HCT116 (cell line): ENCODE measurements around the gene IL1RN. TPM values are rescaled to one million over a fixed set of nuclear protein-coding genes. Genes with fewer than 3 reads are reported as not detected.

ENCODE experiments used
- ATAC-seq: fragments of 200-7000 bp; cut with Tn5 transposase; 2 replicates; pipeline ENCODE4 v1.9.1; 2020; ENCODE audit warnings: mild to moderate bottlenecking, moderate library complexity
- BruUV-seq: library from RNA; stranded (reverse); fragments of 400-500 nt; replicated peaks from 2 replicates; lab custom pipeline; 2021; lab: Mats Ljungman, UMichigan
- CTCF ChIA-PET: fragments of 300-600 bp; sonication (Branson Sonifier 250); formaldehyde crosslinking; loops from one replicate; lab custom pipeline; 2021; ENCODE audit warnings: antibody characterized with exemption; lab: Charles Lee
- POLR2A ChIA-PET: fragments of 300-600, 350-600 bp; sonication (Branson Sonifier 250); formaldehyde crosslinking; loops from one replicate; lab custom pipeline; 2021; ENCODE audit warnings: antibody characterized with exemption; lab: Charles Lee
- RAD21 ChIA-PET, 2 experiments: fragments of 300-600 bp; sonication (Branson Sonifier 250); formaldehyde crosslinking; loops; one replicate each; lab custom pipeline; 2023; ENCODE audit warnings: low total read pairs in 2 of 2; ENCODE audit not compliant: uncharacterized antibody in 2 of 2, unreplicated experiment in 2 of 2, low non-redundant PET in 1 of 2; lab: Charles Lee
- DNase-seq: peaks from one replicate; pipeline ENCODE4 v3.0.0-alpha.2; 2010; ENCODE audit warnings: low read depth, low spot score
- H2AFZ ChIP-seq: fragments of 200-600 bp; shearing (Covaris generic), sonication (generic); 2 replicates; pipeline ENCODE4 v1.6.1; 2017; ENCODE audit warnings: low read depth, mixed run types, mixed read lengths, antibody characterized with exemption, low read length; ENCODE audit not compliant: poor library complexity, severe bottlenecking
- H3K27ac ChIP-seq: 2 replicates; pipeline ENCODE4 v1.5.1; 2012; ENCODE audit warnings: low read depth, low read length
- H3K27me3 ChIP-seq: fragments of 200-600 bp; sonication (generic); 2 replicates; pipeline ENCODE4 v1.6.1; 2016; ENCODE audit warnings: mixed run types, low read length, mixed read lengths; ENCODE audit not compliant: insufficient read depth
- H3K36me3 ChIP-seq, 2 experiments: fragments of 200-500 bp in 1 of 2; fragments of 200-600 bp in 1 of 2; sonication (Bioruptor generic) in 1 of 2; sonication (generic) in 1 of 2; 2 replicates each; pipeline versions ENCODE4 v1.5.1 to v1.6.1; 2014 to 2016; ENCODE audit warnings: low read length in 2 of 2, inconsistent platforms in 1 of 2, mixed read lengths in 1 of 2, mixed run types in 1 of 2; ENCODE audit not compliant: insufficient read depth in 2 of 2, control insufficient read depth in 1 of 2
- H3K4me1 ChIP-seq, 2 experiments: fragments of 200-600 bp in 1 of 2; sonication (generic) in 1 of 2; 2 replicates each; pipeline versions ENCODE4 v1.5.1 to v1.6.1; 2012 to 2017; ENCODE audit warnings: low read length in 2 of 2, inconsistent platforms in 1 of 2, mild to moderate bottlenecking in 1 of 2, mixed read lengths in 1 of 2, mixed run types in 1 of 2, moderate library complexity in 1 of 2; ENCODE audit not compliant: insufficient read depth in 2 of 2, control insufficient read depth in 1 of 2
- H3K4me2 ChIP-seq: fragments of 200-600 bp; sonication (generic); 2 replicates; pipeline ENCODE4 v1.6.1; 2017; ENCODE audit warnings: mixed run types, low read length, mixed read lengths
- H3K4me3 ChIP-seq, 2 experiments: fragments of 200-600 bp in 1 of 2; sonication (generic) in 1 of 2; replicated peaks in 1 of 2; 2 replicates each; pipeline ENCODE4 v1.5.1; 2011 to 2016; ENCODE audit warnings: low read length in 2 of 2, control low read depth in 1 of 2, low read depth in 1 of 2, mild to moderate bottlenecking in 1 of 2, mixed read lengths in 1 of 2, mixed run types in 1 of 2
- H3K79me2 ChIP-seq: fragments of 200-600 bp; sonication (generic); 2 replicates; pipeline ENCODE4 v1.6.1; 2017; ENCODE audit warnings: mild to moderate bottlenecking, mixed run types, low read length, moderate library complexity, mixed read lengths; ENCODE audit not compliant: insufficient read depth
- H3K9ac ChIP-seq: fragments of 200-600 bp; sonication (generic); 2 replicates; pipeline ENCODE4 v1.6.1; 2016; ENCODE audit warnings: low read length, mixed read lengths
- H3K9me2 ChIP-seq: fragments of 200-600 bp; sonication (generic), shearing (Covaris generic); 2 replicates; pipeline ENCODE4 v1.6.1; 2017; ENCODE audit warnings: mixed run types, mild to moderate bottlenecking, moderate library complexity; ENCODE audit not compliant: insufficient read depth
- H3K9me3 ChIP-seq, 2 experiments: fragments of 200-500 bp in 1 of 2; fragments of 200-600 bp in 1 of 2; sonication (Bioruptor generic) in 1 of 2; sonication (generic) in 1 of 2; 2 replicates each; pipeline ENCODE4 v1.6.1; 2014 to 2017; ENCODE audit warnings: low read length in 2 of 2, mixed read lengths in 2 of 2, inconsistent platforms in 1 of 2, low read depth in 1 of 2, mild to moderate bottlenecking in 1 of 2, mixed run types in 1 of 2, moderate library complexity in 1 of 2; ENCODE audit not compliant: control insufficient read depth in 1 of 2, insufficient read depth in 1 of 2
- H4K20me1 ChIP-seq: fragments of 200-600 bp; sonication (generic), shearing (Covaris generic); 2 replicates; pipeline ENCODE4 v1.6.1; 2017; ENCODE audit warnings: mixed run types, mild to moderate bottlenecking, moderate library complexity; ENCODE audit not compliant: insufficient read depth
- CTCF ChIP-seq, 3 experiments: fragments of 200-600 bp in 1 of 3; sonication (generic) in 1 of 3; IDR thresholded peaks in 2 of 3; conservative IDR thresholded peaks in 1 of 3; 2 replicates each; pipeline ENCODE4 v1.5.1; 2012 to 2017; ENCODE audit warnings: low read depth in 2 of 3, low read length in 2 of 3, antibody characterized with exemption in 1 of 3, borderline replicate concordance in 1 of 3, control low read depth in 1 of 3, mild to moderate bottlenecking in 1 of 3, mixed read lengths in 1 of 3, mixed run types in 1 of 3, moderate library complexity in 1 of 3; ENCODE audit not compliant: insufficient read depth in 1 of 3
- ELF1 ChIP-seq: IDR thresholded peaks from 2 replicates; pipeline ENCODE4 v1.6.1; 2012; ENCODE audit warnings: low read depth, borderline replicate concordance
- EZH2 ChIP-seq: fragments of 200-600 bp; sonication (generic); IDR thresholded peaks from 2 replicates; pipeline ENCODE4 v1.6.1; 2017; ENCODE audit warnings: antibody characterized with exemption, mixed run types
- EZH2phosphoT487 ChIP-seq: fragments of 200-600 bp; IDR thresholded peaks from 2 replicates; pipeline ENCODE4 v1.6.1; 2018; ENCODE audit warnings: antibody characterized with exemption, borderline replicate concordance
- FOSL1 ChIP-seq: IDR thresholded peaks from 2 replicates; pipeline ENCODE4 v1.6.1; 2012; ENCODE audit warnings: low read depth
- JUND ChIP-seq: IDR thresholded peaks from 2 replicates; pipeline ENCODE4 v1.6.1; 2012
- MAX ChIP-seq: IDR thresholded peaks from 2 replicates; pipeline ENCODE4 v1.6.1; 2012
- POLR2AphosphoS5 ChIP-seq: IDR thresholded peaks from 2 replicates; pipeline ENCODE4 v1.6.1; 2011; ENCODE audit warnings: mild to moderate bottlenecking, low read depth, low read length, moderate library complexity
- RAD21 ChIP-seq: IDR thresholded peaks from 2 replicates; pipeline ENCODE4 v1.6.1; 2012; ENCODE audit warnings: low read depth, mild to moderate bottlenecking
- REST ChIP-seq: IDR thresholded peaks from 2 replicates; pipeline ENCODE4 v1.6.1; 2012; ENCODE audit warnings: low read depth
- SP1 ChIP-seq: IDR thresholded peaks from 2 replicates; pipeline ENCODE4 v1.6.1; 2012; ENCODE audit warnings: low read depth
- ZFX ChIP-seq: fragments of 450-650 bp; IDR thresholded peaks from 2 replicates; pipeline ENCODE4 v1.6.1; 2017
- ZNF274 ChIP-seq: fragments of 200-500 bp; sonication (Bioruptor generic); IDR thresholded peaks from 2 replicates; pipeline ENCODE4 v1.6.1; 2014; ENCODE audit warnings: mild to moderate bottlenecking, low read depth, low read length, inconsistent platforms
- intact Hi-C: fragments of 100-400 bp; cut with micrococcal nuclease; formaldehyde crosslinking; loops from 2 replicates; pipeline ENCODE4 v1.10.0; 2022
- total RNA-seq: library from RNA; stranded (reverse); gene quantifications from one replicate; pipeline ENCODE4 v1.2.1, GENCODE V29; 2021; ENCODE audit not compliant: unreplicated experiment

The IL1RN gene
- total RNA-seq, 1 experiment from 2014 or later: 0.25 TPM

- TF ChIP-seq ZFX (no peak), RAD21 (no peak), MAX (no peak), POLR2AphosphoS5 (no peak), EZH2 (no peak), SP1 (no peak), ZNF274 (no peak), REST (no peak)
Measured at GRCh38 chr2:113149553-113150257, 22.3 kb downstream of the IL1RN start (continued).

GRCh38 chr2:113150258-113150601 lies 22.8 kb downstream of the IL1RN start:
- no peak for ATAC-seq

More at GRCh38 chr2:113150258-113150601, 22.8 kb downstream of the IL1RN start:
- BruUV-seq: no TSS peak
- intact Hi-C loops: no loop called here
- RAD21 ChIA-PET: no interaction called here
- Histone ChIP-seq H2AFZ (no peak overlapping the region), H3K4me3 (no peak overlapping the region), H3K79me2 (no peaks in the 10 kb centered on the region), H3K4me1 (peaks cover 0 to 4% of the 10 kb centered on the region in 2 experiments; a peak in 1 of 4 replicates), H3K27ac (no peak overlapping the region), H3K27me3 (no peaks in the 10 kb centered on the region), H3K36me3 (no peaks in the 10 kb centered on the region), H4K20me1 (no peaks in the 10 kb centered on the region), H3K4me2 (no peak overlapping the region), H3K9ac (no peak overlapping the region), H3K9me3 (no peaks in the 10 kb centered on the region), H3K9me2 (no peaks in the 10 kb centered on the region)
- CTCF ChIA-PET: interaction anchor here (1.5 kb wide), 1 partner anchor 12 kb away, joined by 8 read pairs; no protein-coding TSS in a partner anchor
- DNase-seq: no peak
- no peak for TF ChIP-seq RAD21
- no peak for TF ChIP-seq FOSL1
- TF ChIP-seq ELF1: no peak
- no peak for TF ChIP-seq EZH2phosphoT487
- no peak for TF ChIP-seq ZFX
- TF ChIP-seq SP1: no peak
- TF ChIP-seq CTCF (IDR thresholded peaks at IDR 0.05 in 2 of 3, conservative IDR thresholded peaks at IDR 0.05 in 1 of 3; ENCODE audit: borderline replicate concordance in 1 of 3, insufficient read depth in 1 of 3, low read depth in 2 of 3, low read length in 2 of 3): no peak
- no peak for TF ChIP-seq JUND
- POLR2A ChIA-PET: no interaction called here
